Keratinocyte (primary cell): Measurements from ENCODE around the gene KLK1. TPM values are rescaled to one million over a fixed set of nuclear protein-coding genes. Genes with fewer than 3 reads are reported as not detected.

ENCODE experiments used
- DNase-seq: peaks from one replicate; pipeline ENCODE4 v3.0.0-alpha.2; 2011; ENCODE audit warnings: low read depth, missing footprints, low spot score
- FAIRE-seq: peaks from 2 replicates; lab custom pipeline; 2011; peaks lifted over from hg19 to GRCh38; lab: Jason Lieb, UNC
- H2AFZ ChIP-seq: 2 replicates; pipeline ENCODE4 v1.6.0; 2012; ENCODE audit warnings: low read length, control low read depth, inconsistent platforms; ENCODE audit not compliant: control insufficient read depth
- H3K27ac ChIP-seq: 2 replicates; pipeline ENCODE4 v1.5.1; 2011; ENCODE audit warnings: low read length; ENCODE audit not compliant: control insufficient read depth, insufficient read depth
- H3K27me3 ChIP-seq: 3 replicates; pipeline ENCODE4 v1.6.0; 2011; ENCODE audit warnings: low read length; ENCODE audit not compliant: control insufficient read depth, insufficient read depth; ENCODE audit errors: extremely low read depth
- H3K36me3 ChIP-seq, 2 experiments: 2 replicates in 1 of 2; 3 replicates in 1 of 2; pipeline ENCODE4 v1.5.1; 2011; ENCODE audit warnings: low read length in 2 of 2, mild to moderate bottlenecking in 1 of 2; ENCODE audit not compliant: control insufficient read depth in 2 of 2, insufficient read depth in 2 of 2; ENCODE audit errors: extremely low read depth in 1 of 2
- H3K4me1 ChIP-seq: 3 replicates; pipeline ENCODE4 v1.5.1; 2011; ENCODE audit warnings: low read length; ENCODE audit not compliant: control insufficient read depth, insufficient read depth; ENCODE audit errors: extremely low read depth
- H3K4me2 ChIP-seq: 3 replicates; pipeline ENCODE4 v1.6.0; 2011; ENCODE audit warnings: low read depth, low read length; ENCODE audit not compliant: control insufficient read depth, insufficient read depth; ENCODE audit errors: extremely low read depth
- H3K4me3 ChIP-seq, 3 experiments: fragments of 200-600 bp in 1 of 3; sonication (generic) in 1 of 3; 2 replicates in 2 of 3; 3 replicates in 1 of 3; pipeline ENCODE4 v1.5.1; 2011 to 2016; ENCODE audit warnings: low read length in 3 of 3, mild to moderate bottlenecking in 3 of 3, control low read depth in 2 of 3, inconsistent platforms in 1 of 3, low read depth in 1 of 3, mixed read lengths in 1 of 3, mixed run types in 1 of 3, moderate library complexity in 1 of 3; ENCODE audit not compliant: control insufficient read depth in 2 of 3, insufficient read depth in 2 of 3; ENCODE audit errors: extremely low read depth in 1 of 3
- H3K79me2 ChIP-seq: 2 replicates; pipeline ENCODE4 v1.6.0; 2012; ENCODE audit warnings: low read length; ENCODE audit not compliant: control insufficient read depth, insufficient read depth
- H3K9ac ChIP-seq: 3 replicates; pipeline ENCODE4 v1.6.0; 2011; ENCODE audit warnings: low read length; ENCODE audit not compliant: control insufficient read depth, insufficient read depth; ENCODE audit errors: extremely low read depth
- H3K9me1 ChIP-seq: 3 replicates; pipeline ENCODE4 v1.6.0; 2011; ENCODE audit warnings: low read length; ENCODE audit not compliant: control insufficient read depth, insufficient read depth; ENCODE audit errors: extremely low read depth
- H3K9me3 ChIP-seq: 2 replicates; pipeline ENCODE4 v1.5.1; 2012; ENCODE audit warnings: low read depth, low read length; ENCODE audit not compliant: control insufficient read depth
- H4K20me1 ChIP-seq: 3 replicates; pipeline ENCODE4 v1.6.0; 2011; ENCODE audit warnings: low read length; ENCODE audit not compliant: control insufficient read depth, insufficient read depth; ENCODE audit errors: extremely low read depth
- EZH2 ChIP-seq: IDR thresholded peaks from one replicate; pipeline ENCODE4 v1.6.1; 2012; ENCODE audit warnings: inconsistent platforms, mild to moderate bottlenecking, low read length, moderate library complexity
- dilution Hi-C: fragments of 300-500 bp; cut with MboI; formaldehyde crosslinking; loops from one replicate; pipeline ENCODE4 v1.7.0; 2020; ENCODE audit warnings: low sequenced_read_pairs; ENCODE audit not compliant: extremely low pct_ligation_motif_present
- polyA plus RNA-seq, 5 experiments: library from polyadenylated mRNA; depleted of rRNA in 3 of 5; stranded (reverse) in 3 of 5; stranded (forward) in 1 of 5; unstranded in 1 of 5; fragments of >200 nt; gene quantifications; 1 replicate in 1 of 5; 2 replicates in 3 of 5; 3 replicates in 1 of 5; pipeline versions ENCODE4 v1.2.1 to v1.2.3, GENCODE V29; 2011 to 2012; ENCODE audit warnings: missing spikeins in 2 of 5, low read depth in 1 of 5, low replicate concordance in 1 of 5
- TF ChIP-seq, protein P1 (sequence below), 3 experiments: IDR thresholded peaks in 1 of 3; conservative IDR thresholded peaks in 1 of 3; optimal IDR thresholded peaks in 1 of 3; 2 replicates in 2 of 3; 3 replicates in 1 of 3; pipeline versions ENCODE3 to v1.5.1; 2011; ENCODE audit warnings: low read length in 3 of 3, mild to moderate bottlenecking in 3 of 3, moderate library complexity in 2 of 3, control low read depth in 1 of 3, inconsistent platforms in 1 of 3; ENCODE audit not compliant: insufficient read depth in 2 of 3; ENCODE audit errors: extremely low read depth in 1 of 3

The KLK1 gene
- polyA plus RNA-seq, 1 donor (not counting 4 experiments of a cell fraction or from before 2014, with no cell fraction given) = 0.31 TPM

GRCh38 chr19:50844296-50844935, 20.8 kb upstream of the KLK1 start:
- Histone ChIP-seq H3K27ac (no peak overlapping the region), H3K79me2 (no peaks in the 10 kb centered on the region), H3K9me3 (no peaks in the 10 kb centered on the region), H4K20me1 (no peaks in the 10 kb centered on the region), H2AFZ (no peak overlapping the region), H3K9ac (no peak overlapping the region), H3K9me1 (no peaks in the 10 kb centered on the region), H3K4me1 (no peaks in the 10 kb centered on the region), H3K4me2 (no peak overlapping the region), H3K36me3 (no peaks in the 10 kb centered on the region), H3K4me3 (no peak overlapping the region), H3K27me3 (peaks cover 9% of the 10 kb centered on the region)
- DNase-seq = no peak
- dilution Hi-C loops = no loop called here
- TF ChIP-seq, protein P1, sequence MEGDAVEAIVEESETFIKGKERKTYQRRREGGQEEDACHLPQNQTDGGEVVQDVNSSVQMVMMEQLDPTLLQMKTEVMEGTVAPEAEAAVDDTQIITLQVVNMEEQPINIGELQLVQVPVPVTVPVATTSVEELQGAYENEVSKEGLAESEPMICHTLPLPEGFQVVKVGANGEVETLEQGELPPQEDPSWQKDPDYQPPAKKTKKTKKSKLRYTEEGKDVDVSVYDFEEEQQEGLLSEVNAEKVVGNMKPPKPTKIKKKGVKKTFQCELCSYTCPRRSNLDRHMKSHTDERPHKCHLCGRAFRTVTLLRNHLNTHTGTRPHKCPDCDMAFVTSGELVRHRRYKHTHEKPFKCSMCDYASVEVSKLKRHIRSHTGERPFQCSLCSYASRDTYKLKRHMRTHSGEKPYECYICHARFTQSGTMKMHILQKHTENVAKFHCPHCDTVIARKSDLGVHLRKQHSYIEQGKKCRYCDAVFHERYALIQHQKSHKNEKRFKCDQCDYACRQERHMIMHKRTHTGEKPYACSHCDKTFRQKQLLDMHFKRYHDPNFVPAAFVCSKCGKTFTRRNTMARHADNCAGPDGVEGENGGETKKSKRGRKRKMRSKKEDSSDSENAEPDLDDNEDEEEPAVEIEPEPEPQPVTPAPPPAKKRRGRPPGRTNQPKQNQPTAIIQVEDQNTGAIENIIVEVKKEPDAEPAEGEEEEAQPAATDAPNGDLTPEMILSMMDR (optimal IDR thresholded peaks at IDR 0.05 in 1 of 3, IDR thresholded peaks at IDR 0.05 in 1 of 3, conservative IDR thresholded peaks at IDR 0.05 in 1 of 3; ENCODE audit: extremely low read depth in 1 of 3, insufficient read depth in 2 of 3, low read length in 3 of 3) = no peak
- no peak for TF ChIP-seq EZH2
- FAIRE-seq = no peak

DNA sequence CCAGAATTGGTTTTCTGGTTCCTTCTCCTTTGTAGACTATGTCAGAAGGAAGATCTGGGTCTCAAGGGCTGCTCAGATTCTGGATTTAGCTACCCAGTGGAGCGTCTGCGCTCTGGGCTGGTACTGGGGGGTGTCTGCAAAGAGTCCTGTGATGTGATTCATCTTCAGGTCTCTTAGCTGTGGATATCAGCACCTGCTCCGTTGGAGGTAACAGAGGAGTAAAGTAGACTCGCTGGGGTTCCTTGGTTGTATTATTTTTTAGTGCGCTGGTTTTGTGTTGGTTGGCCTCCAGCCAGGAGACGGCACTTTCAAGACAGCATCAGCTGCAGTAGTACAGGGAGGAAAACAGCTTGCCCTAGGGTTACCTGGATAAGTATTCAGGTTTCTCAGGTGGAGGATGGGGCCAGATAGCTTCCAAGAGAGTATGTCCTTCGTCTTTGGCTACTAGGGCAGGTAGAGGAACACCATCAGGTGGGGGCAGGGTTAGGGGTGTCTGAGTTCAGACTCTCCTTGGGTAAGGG, 20.2 kb upstream of the KLK1 start:
- Histone ChIP-seq H3K36me3 (no peaks in the 10 kb centered on the region), H3K9ac (no peak overlapping the region), H3K4me3 (no peak overlapping the region), H4K20me1 (no peaks in the 10 kb centered on the region), H3K79me2 (no peaks in the 10 kb centered on the region), H3K27me3 (peaks cover 9% of the 10 kb centered on the region), H3K9me3 (no peaks in the 10 kb centered on the region), H3K4me2 (no peak overlapping the region), H3K9me1 (no peaks in the 10 kb centered on the region), H2AFZ (no peak overlapping the region), H3K4me1 (no peaks in the 10 kb centered on the region), H3K27ac (no peak overlapping the region)
- TF ChIP-seq, protein P1 (optimal IDR thresholded peaks at IDR 0.05 in 1 of 3, IDR thresholded peaks at IDR 0.05 in 1 of 3, conservative IDR thresholded peaks at IDR 0.05 in 1 of 3; ENCODE audit: extremely low read depth in 1 of 3, insufficient read depth in 2 of 3, low read length in 3 of 3) = no peak
- no peak for TF ChIP-seq EZH2
- no peak for FAIRE-seq
- no peak for DNase-seq
- dilution Hi-C loops = no loop called here
